ENCODE data around the gene PARN. TPM values are rescaled to one million over a fixed set of nuclear protein-coding genes. Genes with fewer than 3 reads are reported as not detected.
"Not testable (repeated sequence)": the region's sequence is repeated elsewhere in the genome, so short reads cannot be mapped to it uniquely, and the experiment has no call there.

PARN gene
- total RNA-seq, 1 donor from 2014 or later = 25.2 TPM

GRCh38 chr16:14398014-14398717, 231.9 kb downstream of the PARN start:
- Mint-ChIP-seq H3K27ac (ENCODE audit: unreplicated experiment) (no peak overlapping the region), H3K36me3 (ENCODE audit: low read depth, unreplicated experiment) (no peaks in the 10 kb centered on the region), H3K27me3 (ENCODE audit: unreplicated experiment) (peaks cover 6% of the 10 kb centered on the region), H3K9me3 (ENCODE audit: unreplicated experiment) (no peaks in the 10 kb centered on the region), H3K4me3 (ENCODE audit: unreplicated experiment) (no peak overlapping the region), H3K4me1 (ENCODE audit: unreplicated experiment) (peaks cover 3% of the 10 kb centered on the region)
- DNase-seq (ENCODE audit: low spot score) = no peak
- TF ChIP-seq CTCF (IDR thresholded peaks at IDR 0.05; ENCODE audit: unreplicated experiment) = no peak

GRCh38 chr16:14395710-14396304, 234.3 kb downstream of the PARN start:
- H3K27ac Mint-ChIP-seq (ENCODE audit: unreplicated experiment); H3K36me3 Mint-ChIP-seq (ENCODE audit: low read depth, unreplicated experiment); H3K4me1 Mint-ChIP-seq (ENCODE audit: unreplicated experiment); H3K4me3 Mint-ChIP-seq (ENCODE audit: unreplicated experiment); DNase-seq (ENCODE audit: low spot score); H3K9me3 Mint-ChIP-seq (ENCODE audit: unreplicated experiment); H3K27me3 Mint-ChIP-seq (ENCODE audit: unreplicated experiment): not testable (repeated sequence)

GRCh38 chr16:14394834-14395233, 235.2 kb downstream of the PARN start:
- DNase-seq (ENCODE audit: low spot score) = no peak
- H3K27me3 Mint-ChIP-seq (ENCODE audit: unreplicated experiment) = peaks cover 2% of the 10 kb centered on the region
- H3K4me3 Mint-ChIP-seq (ENCODE audit: unreplicated experiment) = no peak overlapping the region
- H3K9me3 Mint-ChIP-seq (ENCODE audit: unreplicated experiment) = no peaks in the 10 kb centered on the region
- no peak overlapping the region for H3K27ac Mint-ChIP-seq (ENCODE audit: unreplicated experiment)
- no peak for TF ChIP-seq CTCF (IDR thresholded peaks at IDR 0.05; ENCODE audit: unreplicated experiment)
- no peaks in the 10 kb centered on the region for H3K36me3 Mint-ChIP-seq (ENCODE audit: low read depth, unreplicated experiment)
- H3K4me1 Mint-ChIP-seq (ENCODE audit: unreplicated experiment) = peaks cover 3% of the 10 kb centered on the region

- Mint-ChIP-seq H3K4me1 (ENCODE audit: unreplicated experiment) (no peaks in the 10 kb centered on the region), H3K27ac (ENCODE audit: unreplicated experiment) (no peak overlapping the region), H3K4me3 (ENCODE audit: unreplicated experiment) (no peak overlapping the region), H3K36me3 (ENCODE audit: low read depth, unreplicated experiment) (no peaks in the 10 kb centered on the region), H3K27me3 (ENCODE audit: unreplicated experiment) (peaks cover 2% of the 10 kb centered on the region), H3K9me3 (ENCODE audit: unreplicated experiment) (no peaks in the 10 kb centered on the region)
- no peak for DNase-seq (ENCODE audit: low spot score)
- no peak for TF ChIP-seq CTCF (IDR thresholded peaks at IDR 0.05; ENCODE audit: unreplicated experiment)
These were observed 237.1 kb downstream of the PARN start for GRCh38 chr16:14392960-14393359.

- DNase-seq (ENCODE audit: low spot score) = no peak
- Mint-ChIP-seq H3K36me3 (ENCODE audit: low read depth, unreplicated experiment) (no peaks in the 10 kb centered on the region), H3K27ac (ENCODE audit: unreplicated experiment) (no peak overlapping the region), H3K27me3 (ENCODE audit: unreplicated experiment) (peaks cover 2% of the 10 kb centered on the region), H3K4me3 (ENCODE audit: unreplicated experiment) (no peak overlapping the region), H3K9me3 (ENCODE audit: unreplicated experiment) (no peaks in the 10 kb centered on the region), H3K4me1 (ENCODE audit: unreplicated experiment) (no peaks in the 10 kb centered on the region)
- TF ChIP-seq CTCF (IDR thresholded peaks at IDR 0.05; ENCODE audit: unreplicated experiment) = no peak
These were observed 240.7 kb downstream of the PARN start for GRCh38 chr16:14389359-14389758.

All from endothelial cell (in vitro differentiated cells).